ENCODE results near the gene RASGRF1. TPM values are rescaled to one million over a fixed set of nuclear protein-coding genes. Genes with fewer than 3 reads are reported as not detected.

RASGRF1 gene
- total RNA-seq, 1 donor from 2014 or later = 0.48 TPM

- Mint-ChIP-seq H3K27me3 (ENCODE audit: unreplicated experiment) (peaks cover 1% of the 10 kb centered on the region), H3K9me3 (ENCODE audit: unreplicated experiment) (no peaks in the 10 kb centered on the region), H3K27ac (ENCODE audit: unreplicated experiment) (no peak overlapping the region), H3K4me1 (ENCODE audit: unreplicated experiment) (peaks cover 20% of the 10 kb centered on the region), H3K4me3 (ENCODE audit: unreplicated experiment) (no peak overlapping the region), H3K36me3 (ENCODE audit: unreplicated experiment) (peaks cover 2% of the 10 kb centered on the region)
- TF ChIP-seq, protein P1, sequence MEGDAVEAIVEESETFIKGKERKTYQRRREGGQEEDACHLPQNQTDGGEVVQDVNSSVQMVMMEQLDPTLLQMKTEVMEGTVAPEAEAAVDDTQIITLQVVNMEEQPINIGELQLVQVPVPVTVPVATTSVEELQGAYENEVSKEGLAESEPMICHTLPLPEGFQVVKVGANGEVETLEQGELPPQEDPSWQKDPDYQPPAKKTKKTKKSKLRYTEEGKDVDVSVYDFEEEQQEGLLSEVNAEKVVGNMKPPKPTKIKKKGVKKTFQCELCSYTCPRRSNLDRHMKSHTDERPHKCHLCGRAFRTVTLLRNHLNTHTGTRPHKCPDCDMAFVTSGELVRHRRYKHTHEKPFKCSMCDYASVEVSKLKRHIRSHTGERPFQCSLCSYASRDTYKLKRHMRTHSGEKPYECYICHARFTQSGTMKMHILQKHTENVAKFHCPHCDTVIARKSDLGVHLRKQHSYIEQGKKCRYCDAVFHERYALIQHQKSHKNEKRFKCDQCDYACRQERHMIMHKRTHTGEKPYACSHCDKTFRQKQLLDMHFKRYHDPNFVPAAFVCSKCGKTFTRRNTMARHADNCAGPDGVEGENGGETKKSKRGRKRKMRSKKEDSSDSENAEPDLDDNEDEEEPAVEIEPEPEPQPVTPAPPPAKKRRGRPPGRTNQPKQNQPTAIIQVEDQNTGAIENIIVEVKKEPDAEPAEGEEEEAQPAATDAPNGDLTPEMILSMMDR (IDR thresholded peaks at IDR 0.05) = no peak
- DNase-seq (ENCODE audit: extremely low spot score, unreplicated experiment) = no peak
These were observed 96.5 kb downstream of the RASGRF1 start for GRCh38 chr15:78993931-78994530.

GRCh38 chr15:78993257-78993930 lies 97.2 kb downstream of the RASGRF1 start:
- DNase-seq (ENCODE audit: extremely low spot score, unreplicated experiment) = no peak
- peaks cover 2% of the 10 kb centered on the region for H3K36me3 Mint-ChIP-seq (ENCODE audit: unreplicated experiment)
- no peaks in the 10 kb centered on the region for H3K27me3 Mint-ChIP-seq (ENCODE audit: unreplicated experiment)
- TF ChIP-seq, protein P1 (IDR thresholded peaks at IDR 0.05) = no peak
- no peak overlapping the region for H3K4me3 Mint-ChIP-seq (ENCODE audit: unreplicated experiment)
- no peaks in the 10 kb centered on the region for H3K9me3 Mint-ChIP-seq (ENCODE audit: unreplicated experiment)
- H3K27ac Mint-ChIP-seq (ENCODE audit: unreplicated experiment) = no peak overlapping the region
- H3K4me1 Mint-ChIP-seq (ENCODE audit: unreplicated experiment) = peaks cover 26% of the 10 kb centered on the region

- DNase-seq (ENCODE audit: extremely low spot score, unreplicated experiment) = no peak
- Mint-ChIP-seq H3K9me3 (ENCODE audit: unreplicated experiment) (no peaks in the 10 kb centered on the region), H3K27ac (ENCODE audit: unreplicated experiment) (no peak overlapping the region), H3K36me3 (ENCODE audit: unreplicated experiment) (peaks cover 2% of the 10 kb centered on the region), H3K4me3 (ENCODE audit: unreplicated experiment) (no peak overlapping the region), H3K4me1 (ENCODE audit: unreplicated experiment) (peaks cover 34% of the 10 kb centered on the region), H3K27me3 (ENCODE audit: unreplicated experiment) (no peaks in the 10 kb centered on the region)
- TF ChIP-seq, protein P1 (IDR thresholded peaks at IDR 0.05) = no peak
These were observed 97.9 kb downstream of the RASGRF1 start for GRCh38 chr15:78992416-78993256.

- H3K27ac Mint-ChIP-seq (ENCODE audit: unreplicated experiment) = no peak overlapping the region
- no peak overlapping the region for H3K4me3 Mint-ChIP-seq (ENCODE audit: unreplicated experiment)
- TF ChIP-seq, protein P1 (IDR thresholded peaks at IDR 0.05) = no peak
- no peak for DNase-seq (ENCODE audit: extremely low spot score, unreplicated experiment)
- peaks cover 35% of the 10 kb centered on the region for H3K4me1 Mint-ChIP-seq (ENCODE audit: unreplicated experiment)
- H3K27me3 Mint-ChIP-seq (ENCODE audit: unreplicated experiment) = no peaks in the 10 kb centered on the region
- H3K9me3 Mint-ChIP-seq (ENCODE audit: unreplicated experiment) = no peaks in the 10 kb centered on the region
- H3K36me3 Mint-ChIP-seq (ENCODE audit: unreplicated experiment) = peaks cover 2% of the 10 kb centered on the region
These were observed 98.7 kb downstream of the RASGRF1 start for GRCh38 chr15:78991879-78992278.

DNA sequence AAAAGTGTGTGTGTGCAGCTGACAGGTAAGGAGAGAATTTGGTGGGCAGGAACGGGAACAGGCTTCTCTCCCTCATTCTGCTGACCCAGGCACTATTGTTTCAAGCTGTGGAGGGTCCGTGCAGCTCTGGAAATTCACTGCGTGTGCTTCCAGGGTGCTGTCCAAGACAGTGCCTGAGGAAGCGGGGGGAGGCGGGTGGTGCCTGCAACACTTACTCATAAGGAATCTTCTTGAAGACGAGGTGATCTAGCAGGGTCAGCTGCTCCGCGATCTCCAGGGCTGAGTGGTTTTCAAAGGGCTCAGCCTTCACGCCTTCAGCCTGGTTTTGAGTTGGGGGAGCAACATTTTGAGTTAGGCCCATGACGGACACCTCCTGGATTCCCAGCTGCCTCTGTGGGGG lies 99.1 kb downstream of the RASGRF1 start:
- Mint-ChIP-seq H3K4me3 (ENCODE audit: unreplicated experiment) (no peak overlapping the region), H3K9me3 (ENCODE audit: unreplicated experiment) (no peaks in the 10 kb centered on the region), H3K27ac (ENCODE audit: unreplicated experiment) (no peak overlapping the region), H3K4me1 (ENCODE audit: unreplicated experiment) (peaks cover 31% of the 10 kb centered on the region), H3K27me3 (ENCODE audit: unreplicated experiment) (no peaks in the 10 kb centered on the region), H3K36me3 (ENCODE audit: unreplicated experiment) (peaks cover 2% of the 10 kb centered on the region)
- no peak for DNase-seq (ENCODE audit: extremely low spot score, unreplicated experiment)
- TF ChIP-seq, protein P1 (IDR thresholded peaks at IDR 0.05) = no peak
